ENCODE measurements around the gene TNNT2. TPM values are rescaled to one million over a fixed set of nuclear protein-coding genes. Genes with fewer than 3 reads are reported as not detected.

The TNNT2 gene
- total and polyA plus RNA-seq, 2 of the 8 experiments (the other 6 are each of a cell fraction or from before 2014, with no cell fraction given), result 3.1 to 21.0 TPM

DNA sequence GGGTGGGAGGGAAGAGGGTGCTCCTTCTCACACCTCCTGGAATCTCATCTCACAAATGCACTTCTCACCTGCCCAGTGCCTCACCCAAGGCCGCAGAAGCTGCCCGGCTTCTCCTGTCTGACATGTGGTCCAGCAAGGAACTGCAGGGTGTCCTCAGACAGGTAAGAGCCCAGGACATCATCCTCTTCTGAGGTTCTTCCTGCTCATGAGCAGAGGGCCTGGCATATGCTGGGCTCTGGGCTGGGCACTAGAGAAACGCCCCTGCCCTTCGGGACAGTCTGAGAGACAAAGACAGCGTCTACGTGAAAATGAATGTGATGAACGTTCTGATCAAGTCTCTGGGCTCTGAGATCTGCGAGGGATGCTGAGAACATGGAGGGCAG is 51.8 kb downstream of the TNNT2 start (continued):
- TF ChIP-seq CHD7 (IDR thresholded peaks at IDR 0.05; ENCODE audit: insufficient replicate concordance, low read length), result no peak
- TF ChIP-seq RBBP5 (IDR thresholded peaks at IDR 0.05; ENCODE audit: borderline replicate concordance, low read depth, low read length), result no peak
- TF ChIP-seq KDM5A (IDR thresholded peaks at IDR 0.05; ENCODE audit: low read length), result no peak

All from H1 (cell line).